AG09319 (cell line): ENCODE measurements around the gene KRTAP5-4.

Experiments used
- DNase-seq: peaks from one replicate; pipeline ENCODE4 v3.0.0-alpha.2; 2010; ENCODE audit warnings: low read depth; ENCODE audit errors: extremely low read depth
- CTCF ChIP-seq: IDR thresholded peaks from 2 replicates; pipeline ENCODE4 v1.5.1; 2011; ENCODE audit warnings: low read depth, mild to moderate bottlenecking, inconsistent platforms, low read length, moderate library complexity

Gene KRTAP5-4

GRCh38 chr11:1655168-1656060 is 33.5 kb upstream of the KRTAP5-4 start:
- TF ChIP-seq CTCF = no peak
- no peak for DNase-seq

- TF ChIP-seq CTCF = no peak
- no peak for DNase-seq
These were observed 32.6 kb upstream of the KRTAP5-4 start for GRCh38 chr11:1654388-1655167.

DNA sequence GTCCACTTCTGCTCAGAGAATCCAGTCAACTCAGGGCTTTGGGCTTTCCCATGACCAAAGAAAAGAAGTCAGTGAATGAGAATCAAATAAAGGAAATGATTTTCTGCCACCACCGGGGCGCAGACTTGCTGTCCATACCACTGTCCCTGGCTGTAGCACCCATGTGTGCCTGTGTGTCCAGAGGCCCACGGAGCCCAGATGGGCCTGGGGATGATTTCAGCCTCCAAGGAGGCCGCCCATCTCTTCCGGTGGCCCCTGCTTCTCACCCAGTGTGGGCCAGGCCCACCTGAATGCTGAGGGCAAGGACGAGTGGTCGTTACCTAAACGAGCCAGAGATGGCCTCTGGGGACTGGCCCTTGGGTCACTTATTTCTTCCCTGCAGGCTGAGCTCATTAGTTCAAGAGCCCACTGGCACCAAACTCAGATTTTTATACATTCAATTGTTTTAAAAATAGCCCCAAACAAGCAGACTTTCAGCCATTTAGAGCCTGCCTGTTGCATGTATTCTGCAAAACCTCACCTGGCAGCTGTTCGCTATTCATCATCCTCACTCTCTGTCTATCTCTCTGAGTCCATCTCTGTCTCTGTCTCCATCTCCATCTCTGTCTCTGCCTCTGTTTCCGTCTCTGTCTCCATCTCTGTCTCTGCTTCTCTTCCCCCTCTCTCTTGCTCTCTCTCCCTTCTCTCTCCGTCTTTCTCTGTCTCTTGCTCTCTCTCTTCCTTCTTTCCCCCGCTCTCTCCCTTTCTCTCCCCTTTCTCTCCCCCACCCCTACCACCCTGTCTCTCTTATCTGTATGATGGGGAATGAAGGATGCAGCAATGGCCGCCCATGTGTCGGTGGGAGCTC is 31.8 kb upstream of the KRTAP5-4 start:
- TF ChIP-seq CTCF = no peak
- no peak for DNase-seq

DNA sequence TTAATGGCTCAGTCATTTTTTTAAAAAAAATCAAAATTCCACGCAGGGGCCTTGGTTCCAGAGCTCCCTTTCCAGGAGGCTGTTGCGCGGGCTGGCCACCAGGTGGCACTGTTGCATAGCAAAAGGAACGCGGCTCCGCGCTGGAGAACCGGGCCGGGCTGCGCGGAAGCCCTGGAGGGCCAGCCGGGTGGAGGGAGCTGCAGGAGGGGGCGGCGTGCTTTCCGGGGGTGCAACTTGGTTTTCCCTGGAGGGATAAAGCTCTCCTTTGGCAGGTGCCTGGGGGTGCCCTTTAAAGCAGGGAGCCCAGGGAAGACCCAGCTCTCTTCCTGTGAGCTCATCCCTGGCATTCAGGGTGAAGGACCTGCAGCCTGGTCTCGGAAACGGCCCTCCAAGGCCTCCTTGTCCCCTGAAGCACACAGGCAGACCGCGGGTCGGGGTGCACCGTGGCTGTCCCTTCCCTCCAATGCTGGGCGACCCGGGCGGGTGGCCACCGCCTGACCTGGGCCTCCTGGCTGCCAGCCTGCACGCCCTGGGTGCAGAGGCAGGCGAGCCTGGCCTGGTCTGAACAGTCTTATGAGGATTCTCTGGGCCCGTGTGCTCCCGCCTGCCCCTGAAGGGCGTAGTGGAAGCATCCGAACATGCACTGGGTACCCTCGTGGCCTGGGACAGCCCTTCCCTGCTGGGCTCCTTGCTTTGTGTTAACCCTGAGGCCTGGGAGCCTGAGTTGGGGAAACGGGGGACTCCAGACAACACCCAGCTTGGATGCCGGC is 31.0 kb upstream of the KRTAP5-4 start:
- TF ChIP-seq CTCF = peak; percentile 95
- DNase-seq = peak; percentile 0

DNA sequence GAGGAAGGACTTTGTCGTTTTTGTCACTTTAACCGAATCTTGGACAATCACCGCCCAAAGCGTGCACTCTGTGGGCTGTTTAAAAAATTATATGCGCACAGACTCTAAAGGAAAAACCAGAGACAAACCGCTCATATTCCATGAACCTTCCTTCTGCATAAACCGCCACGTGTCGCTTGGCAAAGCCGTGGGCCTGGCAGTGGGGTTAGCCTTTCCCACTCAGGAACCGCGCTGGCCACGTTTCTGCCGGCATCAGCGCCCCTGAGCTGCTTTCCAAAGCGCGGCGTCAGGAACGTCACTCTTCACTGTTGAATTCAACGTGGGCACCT is 30.5 kb upstream of the KRTAP5-4 start:
- TF ChIP-seq CTCF = no peak

DNA sequence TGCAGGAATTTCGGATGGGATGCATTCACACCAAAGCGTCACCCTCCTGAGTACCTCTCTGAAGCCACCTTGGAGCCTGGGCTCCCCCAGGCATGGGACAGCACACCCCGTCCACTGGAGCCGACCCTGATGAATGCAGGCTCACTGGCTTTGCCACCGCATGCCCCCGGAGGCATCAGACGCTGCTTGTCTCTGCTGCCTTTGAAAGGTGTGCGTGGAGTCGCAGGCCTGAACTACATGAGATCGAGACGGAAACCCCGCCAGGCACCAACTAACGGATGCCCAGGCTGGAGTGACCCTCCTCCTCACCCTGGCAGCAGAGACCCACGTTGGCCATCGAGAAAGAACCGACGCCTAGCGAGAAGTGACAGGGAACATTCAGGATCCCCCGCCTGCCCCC is 30.1 kb upstream of the KRTAP5-4 start:
- no peak for DNase-seq
- no peak for TF ChIP-seq CTCF

More for the DNA sequence above, 30.5 kb upstream of the KRTAP5-4 start:
- DNase-seq = no peak
